Thoracic aorta (tissue), 2 donors: ENCODE data around the gene CADPS. TPM values are rescaled to one million over a fixed set of nuclear protein-coding genes. Genes with fewer than 3 reads are reported as not detected.

Experiments
- ATAC-seq: fragments of 150-250 bp; one replicate; pipeline ENCODE4 v1.8.0; 2017; ENCODE audit warnings: low read depth; ENCODE audit not compliant: insufficient number of reproducible peaks, low FRiP score
- DNase-seq: peaks from one replicate; pipeline ENCODE4 v3.0.0-alpha.2; 2020; ENCODE audit warnings: low spot score
- H3K27ac ChIP-seq, 2 donors: fragments of 200-600 bp; sonication (generic); 1 replicate in 1 of 2; 2 replicates in 1 of 2; pipeline ENCODE4 v1.5.1; 2016; ENCODE audit warnings: mild to moderate bottlenecking in 2 of 2, moderate library complexity in 2 of 2
- H3K27me3 ChIP-seq: fragments of 200-600 bp; sonication (generic); replicated peaks from 2 replicates; pipeline ENCODE4 v1.6.0; 2016; ENCODE audit warnings: mild to moderate bottlenecking; ENCODE audit not compliant: insufficient read depth
- H3K36me3 ChIP-seq: fragments of 200-600 bp; sonication (generic); one replicate; pipeline ENCODE4 v1.5.1; 2016
- H3K4me1 ChIP-seq, 2 donors: fragments of 200-600 bp; sonication (generic); 1 replicate in 1 of 2; 2 replicates in 1 of 2; pipeline versions ENCODE4 v1.5.1 to v1.6.0; 2016; ENCODE audit warnings: low read depth in 2 of 2, mild to moderate bottlenecking in 1 of 2; ENCODE audit not compliant: control insufficient read depth in 1 of 2
- H3K4me3 ChIP-seq: fragments of 200-600 bp; sonication (generic); 2 replicates; pipeline ENCODE4 v1.5.1; 2016; ENCODE audit warnings: mild to moderate bottlenecking
- H3K9me3 ChIP-seq: fragments of 200-600 bp; sonication (generic); 2 replicates; pipeline ENCODE4 v1.5.1; 2016
- total RNA-seq, 2 donors: library from RNA; depleted of rRNA; stranded (reverse); fragments of >200 nt; gene quantifications; one replicate each; pipeline versions ENCODE4 v1.1.0 to v1.2.3, GENCODE V29; 2016
- TF ChIP-seq, protein P1 (sequence below): fragments of 200-600 bp; sonication (generic); IDR thresholded peaks from one replicate; pipeline ENCODE4 v1.5.1; 2019; ENCODE audit warnings: antibody characterized with exemption

Gene CADPS
- total RNA-seq, 2 donors from 2014 or later = 0.14 to 7.2 TPM

DNA sequence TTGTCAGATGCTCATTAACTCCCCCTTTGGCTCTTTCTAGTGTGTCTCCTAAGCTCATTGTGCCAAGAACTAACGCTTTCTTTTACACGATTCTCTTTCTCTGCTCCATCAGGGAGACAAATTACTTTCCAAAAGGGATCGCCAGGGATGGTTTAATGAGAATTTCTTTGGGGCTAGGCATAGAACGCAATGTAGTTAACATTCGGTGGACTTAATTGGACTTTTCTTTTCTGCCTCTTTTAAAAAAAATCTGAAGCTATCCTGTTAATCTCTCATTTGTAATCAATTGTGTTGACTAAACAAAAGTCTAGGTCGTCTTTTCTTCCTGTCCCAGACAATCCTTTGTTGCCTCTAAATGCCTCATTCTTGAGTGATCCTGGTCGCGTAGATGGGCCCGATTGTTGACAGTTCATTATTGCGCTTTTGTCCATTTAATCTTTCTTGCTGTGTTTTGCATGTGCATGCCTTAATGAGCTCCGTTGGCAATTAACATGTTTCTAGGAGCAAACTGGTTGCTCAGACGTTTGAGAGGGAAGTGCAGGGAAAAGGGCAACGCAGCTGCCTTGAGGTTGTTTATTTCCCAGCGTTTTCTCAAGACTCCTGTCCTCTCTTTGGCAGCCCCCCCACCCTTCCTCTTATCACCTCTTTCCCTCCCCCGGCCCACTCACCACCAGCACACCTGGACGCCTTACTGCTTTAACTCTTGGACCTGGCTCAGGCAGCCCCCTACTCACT, 509.7 kb downstream of the CADPS start:
- Histone ChIP-seq H3K27ac (no peak overlapping the region), H3K4me3 (no peak overlapping the region), H3K9me3 (no peaks in the 10 kb centered on the region), H3K27me3 (peaks cover 19% of the 10 kb centered on the region), H3K4me1 (peaks cover 10 to 28% of the 10 kb centered on the region in 2 donors), H3K36me3 (no peaks in the 10 kb centered on the region)
- ATAC-seq (no peak), DNase-seq (no peak)
- TF ChIP-seq, protein P1, sequence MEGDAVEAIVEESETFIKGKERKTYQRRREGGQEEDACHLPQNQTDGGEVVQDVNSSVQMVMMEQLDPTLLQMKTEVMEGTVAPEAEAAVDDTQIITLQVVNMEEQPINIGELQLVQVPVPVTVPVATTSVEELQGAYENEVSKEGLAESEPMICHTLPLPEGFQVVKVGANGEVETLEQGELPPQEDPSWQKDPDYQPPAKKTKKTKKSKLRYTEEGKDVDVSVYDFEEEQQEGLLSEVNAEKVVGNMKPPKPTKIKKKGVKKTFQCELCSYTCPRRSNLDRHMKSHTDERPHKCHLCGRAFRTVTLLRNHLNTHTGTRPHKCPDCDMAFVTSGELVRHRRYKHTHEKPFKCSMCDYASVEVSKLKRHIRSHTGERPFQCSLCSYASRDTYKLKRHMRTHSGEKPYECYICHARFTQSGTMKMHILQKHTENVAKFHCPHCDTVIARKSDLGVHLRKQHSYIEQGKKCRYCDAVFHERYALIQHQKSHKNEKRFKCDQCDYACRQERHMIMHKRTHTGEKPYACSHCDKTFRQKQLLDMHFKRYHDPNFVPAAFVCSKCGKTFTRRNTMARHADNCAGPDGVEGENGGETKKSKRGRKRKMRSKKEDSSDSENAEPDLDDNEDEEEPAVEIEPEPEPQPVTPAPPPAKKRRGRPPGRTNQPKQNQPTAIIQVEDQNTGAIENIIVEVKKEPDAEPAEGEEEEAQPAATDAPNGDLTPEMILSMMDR = no peak

DNA sequence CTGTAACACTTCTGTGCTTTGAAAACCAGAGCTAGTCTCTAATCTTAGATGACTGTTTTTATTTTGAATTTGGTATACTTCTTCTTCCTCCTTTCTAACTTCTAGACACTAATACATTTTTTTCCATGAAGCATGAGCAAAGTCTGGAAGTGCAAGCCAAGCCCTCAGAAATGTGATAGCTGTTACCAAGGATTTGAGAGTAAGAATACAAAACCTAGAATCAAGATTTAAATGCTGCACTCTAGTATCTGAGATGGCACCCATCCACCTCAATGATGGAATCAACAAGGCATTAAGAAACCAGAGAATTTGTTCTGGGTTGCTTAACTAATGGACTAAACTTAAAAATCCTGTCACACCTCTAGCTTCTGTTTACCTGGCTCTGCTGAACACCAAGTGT, 511.0 kb downstream of the CADPS start:
- H3K27me3 ChIP-seq = peaks cover 11% of the 10 kb centered on the region
- DNase-seq (no peak), ATAC-seq (no peak)
- H3K4me3 ChIP-seq = no peak overlapping the region
- peaks cover 7 to 14% of the 10 kb centered on the region in 2 donors for H3K4me1 ChIP-seq
- no peaks in the 10 kb centered on the region for H3K36me3 ChIP-seq
- H3K27ac ChIP-seq = no peak overlapping the region
- no peaks in the 10 kb centered on the region for H3K9me3 ChIP-seq
- TF ChIP-seq, protein P1 = no peak

DNA sequence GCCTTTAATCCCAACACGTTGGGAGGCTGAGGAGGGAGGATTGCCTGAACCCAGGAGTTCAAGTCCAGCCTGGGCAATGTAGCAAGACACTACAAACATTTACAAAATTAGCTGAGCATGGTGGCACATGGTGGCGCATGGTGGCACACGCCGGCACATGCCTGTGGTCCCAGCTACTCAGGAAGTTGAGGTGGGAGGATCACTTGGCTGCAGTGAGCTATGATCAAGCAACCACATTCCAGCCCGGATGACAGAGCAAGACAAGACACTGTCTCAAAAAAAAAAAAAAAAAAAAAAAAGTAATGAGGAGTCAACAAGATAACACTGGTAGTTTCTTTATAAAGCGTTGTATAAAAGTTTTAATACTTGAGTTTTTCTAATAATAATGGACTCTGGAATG, 511.9 kb downstream of the CADPS start:
- Histone ChIP-seq H3K27ac (no peak overlapping the region), H3K4me3 (no peak overlapping the region), H3K4me1 (peaks cover 0 to 5% of the 10 kb centered on the region in 2 donors), H3K36me3 (no peaks in the 10 kb centered on the region), H3K27me3 (peaks cover 5% of the 10 kb centered on the region), H3K9me3 (no peaks in the 10 kb centered on the region)
- TF ChIP-seq, protein P1 = no peak
- DNase-seq (no peak), ATAC-seq (no peak)

DNA sequence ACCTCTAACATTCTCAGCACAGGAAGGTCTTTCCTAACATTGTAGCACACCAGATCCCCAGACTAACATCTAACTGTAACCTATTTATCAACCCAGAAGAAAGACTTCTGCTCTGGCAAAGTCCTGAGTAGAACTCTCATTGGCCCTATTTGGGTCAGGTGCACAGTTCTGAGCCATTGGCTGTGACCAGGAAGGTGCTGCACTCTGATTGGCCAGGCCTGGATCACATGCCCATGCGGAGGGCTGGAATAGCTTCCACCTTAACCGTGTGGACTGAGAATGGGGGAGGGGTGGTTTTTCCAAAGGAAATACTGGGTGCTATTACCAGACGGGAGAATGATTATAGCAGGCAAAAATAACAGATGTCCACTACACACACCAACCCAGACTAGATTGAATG, 513.4 kb downstream of the CADPS start:
- no peak for ATAC-seq
- no peak overlapping the region for H3K27ac ChIP-seq
- no peaks in the 10 kb centered on the region for H3K9me3 ChIP-seq
- no peak overlapping the region for H3K4me3 ChIP-seq
- no peaks in the 10 kb centered on the region for H3K36me3 ChIP-seq
- H3K27me3 ChIP-seq = no peaks in the 10 kb centered on the region
- no peaks in the 10 kb centered on the region for H3K4me1 ChIP-seq
- DNase-seq = no peak
- TF ChIP-seq, protein P1 = no peak

DNA sequence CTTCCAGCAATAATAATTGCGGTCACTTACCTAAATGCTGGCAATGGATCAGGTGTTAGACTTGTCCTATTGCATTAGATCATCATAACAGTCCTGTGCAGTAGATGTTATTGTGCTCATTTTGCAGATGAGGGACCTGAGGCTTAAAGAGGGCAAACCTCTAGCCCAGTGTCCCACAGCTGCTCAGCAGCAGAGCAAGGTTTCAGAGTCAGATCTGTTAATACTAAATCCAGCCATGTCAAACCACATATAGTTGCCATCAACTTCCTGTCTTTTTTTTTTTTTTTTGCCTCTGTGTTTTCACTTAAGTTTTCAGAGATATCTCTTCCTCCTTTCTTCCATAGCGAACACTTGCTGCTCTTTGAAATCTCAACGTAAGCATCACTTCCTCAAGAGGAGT, 514.0 kb downstream of the CADPS start:
- DNase-seq (no peak), ATAC-seq (no peak)
- H3K4me3 ChIP-seq = no peak overlapping the region
- TF ChIP-seq, protein P1 = no peak
- H3K27me3 ChIP-seq = no peaks in the 10 kb centered on the region
- H3K36me3 ChIP-seq = no peaks in the 10 kb centered on the region
- no peaks in the 10 kb centered on the region for H3K4me1 ChIP-seq
- H3K27ac ChIP-seq = no peak overlapping the region
- no peaks in the 10 kb centered on the region for H3K9me3 ChIP-seq
